MM.1S (cell line): Measurements from ENCODE around the gene ACSL1.

Source experiments
- DNase-seq: peaks from one replicate; pipeline ENCODE4 v3.0.0-alpha.2; 2015
- H2AFZ ChIP-seq: fragments of 300-600 bp; sonication (generic); 2 replicates; pipeline ENCODE4 v1.6.0; 2016; ENCODE audit warnings: antibody characterized with exemption, low read length
- H3F3A ChIP-seq: fragments of 300-600 bp; sonication (generic); 2 replicates; pipeline ENCODE4 v1.6.1; 2016; ENCODE audit warnings: mild to moderate bottlenecking, antibody characterized with exemption, low read length, moderate library complexity, mixed read lengths; ENCODE audit not compliant: insufficient read depth
- H3K27ac ChIP-seq: fragments of 300-600 bp; sonication (generic); 2 replicates; pipeline ENCODE4 v1.5.1; 2016; ENCODE audit warnings: mild to moderate bottlenecking, low read length
- H3K27me3 ChIP-seq: fragments of 300-600 bp; sonication (generic); replicated peaks from 2 replicates; pipeline ENCODE4 v1.6.0; 2016; ENCODE audit warnings: low read length; ENCODE audit not compliant: insufficient read depth
- H3K36me3 ChIP-seq: fragments of 300-600 bp; sonication (generic); replicated peaks from 2 replicates; pipeline ENCODE4 v1.6.1; 2016; ENCODE audit warnings: mild to moderate bottlenecking, low read length, mixed read lengths; ENCODE audit not compliant: insufficient read depth
- H3K4me1 ChIP-seq: fragments of 300-600 bp; sonication (generic); 2 replicates; pipeline ENCODE4 v1.6.1; 2016; ENCODE audit warnings: low read length, mixed read lengths
- H3K4me2 ChIP-seq: fragments of 300-600 bp; sonication (generic); 2 replicates; pipeline ENCODE4 v1.6.0; 2016; ENCODE audit warnings: low read depth, low read length
- H3K4me3 ChIP-seq: fragments of 300-600 bp; sonication (generic); 2 replicates; pipeline ENCODE4 v1.5.1; 2016; ENCODE audit warnings: low read length, mixed read lengths
- H3K79me2 ChIP-seq: fragments of 300-600 bp; sonication (generic); 2 replicates; pipeline ENCODE4 v1.6.1; 2016; ENCODE audit warnings: mixed run types, low read length, mixed read lengths
- H3K9ac ChIP-seq: fragments of 300-600 bp; sonication (generic); 2 replicates; pipeline ENCODE4 v1.6.1; 2016; ENCODE audit warnings: low read length, mixed read lengths
- H3K9me2 ChIP-seq: fragments of 300-600 bp; sonication (generic); replicated peaks from 2 replicates; pipeline ENCODE4 v1.6.1; 2016; ENCODE audit warnings: mild to moderate bottlenecking, low read length, mixed read lengths; ENCODE audit not compliant: insufficient read depth
- H3K9me3 ChIP-seq: fragments of 300-600 bp; sonication (generic); replicated peaks from 2 replicates; pipeline ENCODE4 v1.6.1; 2016; ENCODE audit warnings: mild to moderate bottlenecking, low read length, mixed read lengths; ENCODE audit not compliant: insufficient read depth
- H4K20me1 ChIP-seq: fragments of 300-600 bp; sonication (generic); 2 replicates; pipeline ENCODE4 v1.6.1; 2016; ENCODE audit warnings: mild to moderate bottlenecking, low read length, moderate library complexity, mixed read lengths; ENCODE audit not compliant: insufficient read depth
- CTCF ChIP-seq: fragments of 300-600 bp; sonication (generic); IDR thresholded peaks from 2 replicates; pipeline ENCODE4 v1.5.1; 2016; ENCODE audit warnings: antibody characterized with exemption, low read length, mixed read lengths
- EZH2 ChIP-seq: fragments of 300-600 bp; sonication (generic); optimal IDR thresholded peaks from 2 replicates; pipeline ENCODE3; 2017; ENCODE audit warnings: low read depth, mild to moderate bottlenecking, antibody characterized with exemption, low read length, mixed read lengths
- EZH2phosphoT487 ChIP-seq: fragments of 300-600 bp; sonication (generic); IDR thresholded peaks from 2 replicates; pipeline ENCODE4 v1.6.1; 2018; ENCODE audit warnings: antibody characterized with exemption, low read length

The ACSL1 gene

DNA sequence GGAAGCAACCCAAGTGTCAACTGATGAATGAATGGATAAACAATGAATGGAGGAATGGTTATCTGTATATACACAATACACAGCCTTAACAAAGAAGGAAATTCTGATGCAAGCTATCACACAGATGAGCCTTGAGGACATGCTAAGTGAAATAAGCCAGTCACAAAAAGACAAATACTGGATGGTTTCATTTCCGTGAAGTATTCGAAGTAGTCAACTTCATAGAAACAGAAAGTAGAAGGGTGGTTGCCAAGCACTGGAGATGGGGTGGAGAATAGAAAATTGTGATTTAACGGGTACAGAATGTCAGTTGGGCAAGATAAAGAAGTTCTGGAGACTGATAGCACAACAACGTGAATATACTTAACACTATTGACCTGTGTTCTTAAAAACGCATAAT is 120.1 kb downstream of the ACSL1 start:
- Histone ChIP-seq H3K9ac (no peak overlapping the region; the same call in 1 of the 2 replicates), H3K4me1 (peaks cover 19% of the 10 kb centered on the region), H3K4me2 (peak overlapping the region; percentile 70), H3K27me3 (no peaks in the 10 kb centered on the region), H3K27ac (peak overlapping the region; percentile 66; the same call in 1 of the 2 replicates), H3K9me2 (no peaks in the 10 kb centered on the region), H3K36me3 (peaks cover 16% of the 10 kb centered on the region; the same call in 1 of the 2 replicates), H2AFZ (no peak overlapping the region), H4K20me1 (no peaks in the 10 kb centered on the region; the same call in 1 of the 2 replicates), H3K4me3 (no peak overlapping the region), H3F3A (peaks cover 6% of the 10 kb centered on the region), H3K9me3 (no peaks in the 10 kb centered on the region), H3K79me2 (peaks cover 42% of the 10 kb centered on the region)
- peak; percentile 85 for DNase-seq
- TF ChIP-seq CTCF: no peak
- TF ChIP-seq EZH2phosphoT487: no peak
- TF ChIP-seq EZH2: no peak
